T-helper 1 cell treated with Interleukin-12 subunit alpha and Interleukin-12 subunit beta and Interleukin-4 antibody, amounts not matched to agents 30 μg/mL and 1 μg/mL, for 36 hours (primary cell): ENCODE results near the gene DNAH10.

Experiments used
- H3K27ac Mint-ChIP-seq: one replicate; pipeline ENCODE4 v1.8.0; 2021; ENCODE audit warnings: mild to moderate bottlenecking, mixed read lengths
- H3K27me3 Mint-ChIP-seq: one replicate; pipeline ENCODE4 v1.8.0; 2021; ENCODE audit warnings: low read depth, mixed read lengths
- H3K36me3 Mint-ChIP-seq: one replicate; pipeline ENCODE4 v1.8.0; 2021; ENCODE audit warnings: low read depth, mixed read lengths
- H3K4me1 Mint-ChIP-seq: one replicate; pipeline ENCODE4 v1.8.0; 2021; ENCODE audit warnings: low read depth, mixed read lengths
- H3K4me3 Mint-ChIP-seq: one replicate; pipeline ENCODE4 v1.8.0; 2021; ENCODE audit warnings: mild to moderate bottlenecking, moderate library complexity, mixed read lengths
- H3K9me3 Mint-ChIP-seq: one replicate; pipeline ENCODE4 v1.8.0; 2021; ENCODE audit warnings: mixed read lengths

Gene DNAH10

GRCh38 chr12:123958462-123958861 is 196.4 kb downstream of the DNAH10 start:
- H3K4me3 Mint-ChIP-seq, result no peak overlapping the region
- no peaks in the 10 kb centered on the region for H3K4me1 Mint-ChIP-seq
- peaks cover 4% of the 10 kb centered on the region for H3K27me3 Mint-ChIP-seq
- H3K27ac Mint-ChIP-seq, result no peak overlapping the region
- no peaks in the 10 kb centered on the region for H3K36me3 Mint-ChIP-seq
- H3K9me3 Mint-ChIP-seq, result no peaks in the 10 kb centered on the region

GRCh38 chr12:123958876-123959275 is 196.8 kb downstream of the DNAH10 start:
- peaks cover 4% of the 10 kb centered on the region for H3K27me3 Mint-ChIP-seq
- H3K4me1 Mint-ChIP-seq, result no peaks in the 10 kb centered on the region
- H3K9me3 Mint-ChIP-seq, result no peaks in the 10 kb centered on the region
- H3K4me3 Mint-ChIP-seq, result no peak overlapping the region
- H3K27ac Mint-ChIP-seq, result no peak overlapping the region
- H3K36me3 Mint-ChIP-seq, result no peaks in the 10 kb centered on the region

GRCh38 chr12:123960029-123960735 is 198.1 kb downstream of the DNAH10 start:
- Mint-ChIP-seq H3K4me3 (no peak overlapping the region), H3K36me3 (no peaks in the 10 kb centered on the region), H3K9me3 (no peaks in the 10 kb centered on the region), H3K27me3 (peaks cover 4% of the 10 kb centered on the region), H3K27ac (no peak overlapping the region), H3K4me1 (no peaks in the 10 kb centered on the region)

- Mint-ChIP-seq H3K9me3 (no peaks in the 10 kb centered on the region), H3K4me1 (no peaks in the 10 kb centered on the region), H3K27ac (no peak overlapping the region), H3K36me3 (no peaks in the 10 kb centered on the region), H3K27me3 (peaks cover 4% of the 10 kb centered on the region), H3K4me3 (no peak overlapping the region)
These were observed 198.8 kb downstream of the DNAH10 start for GRCh38 chr12:123960856-123961255.

- H3K36me3 Mint-ChIP-seq, result no peaks in the 10 kb centered on the region
- no peak overlapping the region for H3K4me3 Mint-ChIP-seq
- H3K27me3 Mint-ChIP-seq, result peaks cover 4% of the 10 kb centered on the region
- H3K9me3 Mint-ChIP-seq, result no peaks in the 10 kb centered on the region
- no peaks in the 10 kb centered on the region for H3K4me1 Mint-ChIP-seq
- no peak overlapping the region for H3K27ac Mint-ChIP-seq
These were observed 199.7 kb downstream of the DNAH10 start for GRCh38 chr12:123961585-123962345.

GRCh38 chr12:123962513-123962912 is 200.4 kb downstream of the DNAH10 start:
- H3K27ac Mint-ChIP-seq, result no peak overlapping the region
- no peaks in the 10 kb centered on the region for H3K9me3 Mint-ChIP-seq
- H3K27me3 Mint-ChIP-seq, result peaks cover 7% of the 10 kb centered on the region
- H3K36me3 Mint-ChIP-seq, result peaks cover 1% of the 10 kb centered on the region
- H3K4me1 Mint-ChIP-seq, result no peaks in the 10 kb centered on the region
- no peak overlapping the region for H3K4me3 Mint-ChIP-seq

GRCh38 chr12:123963821-123964220 is 201.7 kb downstream of the DNAH10 start:
- Mint-ChIP-seq H3K27ac (no peak overlapping the region), H3K4me3 (no peak overlapping the region), H3K36me3 (peaks cover 3% of the 10 kb centered on the region), H3K27me3 (peaks cover 9% of the 10 kb centered on the region), H3K9me3 (no peaks in the 10 kb centered on the region), H3K4me1 (no peaks in the 10 kb centered on the region)

GRCh38 chr12:123965382-123965781 is 203.3 kb downstream of the DNAH10 start:
- peaks cover 3% of the 10 kb centered on the region for H3K36me3 Mint-ChIP-seq
- H3K4me3 Mint-ChIP-seq, result no peak overlapping the region
- H3K27ac Mint-ChIP-seq, result no peak overlapping the region
- H3K4me1 Mint-ChIP-seq, result no peaks in the 10 kb centered on the region
- no peaks in the 10 kb centered on the region for H3K9me3 Mint-ChIP-seq
- peaks cover 18% of the 10 kb centered on the region for H3K27me3 Mint-ChIP-seq

GRCh38 chr12:123966596-123966995 is 204.5 kb downstream of the DNAH10 start:
- H3K4me1 Mint-ChIP-seq, result peaks cover 2% of the 10 kb centered on the region
- peaks cover 20% of the 10 kb centered on the region for H3K27me3 Mint-ChIP-seq
- no peak overlapping the region for H3K4me3 Mint-ChIP-seq
- no peak overlapping the region for H3K27ac Mint-ChIP-seq
- no peaks in the 10 kb centered on the region for H3K9me3 Mint-ChIP-seq
- H3K36me3 Mint-ChIP-seq, result peaks cover 8% of the 10 kb centered on the region

GRCh38 chr12:123967121-123967586 is 205.1 kb downstream of the DNAH10 start:
- H3K4me1 Mint-ChIP-seq, result peaks cover 4% of the 10 kb centered on the region
- peaks cover 22% of the 10 kb centered on the region for H3K27me3 Mint-ChIP-seq
- no peak overlapping the region for H3K27ac Mint-ChIP-seq
- H3K36me3 Mint-ChIP-seq, result peaks cover 9% of the 10 kb centered on the region
- H3K4me3 Mint-ChIP-seq, result no peak overlapping the region
- no peaks in the 10 kb centered on the region for H3K9me3 Mint-ChIP-seq

- Mint-ChIP-seq H3K36me3 (peaks cover 25% of the 10 kb centered on the region), H3K27me3 (peaks cover 19% of the 10 kb centered on the region), H3K4me3 (peak overlapping the region; percentile 90), H3K9me3 (no peaks in the 10 kb centered on the region), H3K4me1 (peaks cover 12% of the 10 kb centered on the region), H3K27ac (peak overlapping the region; percentile 91)
These were observed 209.3 kb downstream of the DNAH10 start for GRCh38 chr12:123971449-123971769.

- peak overlapping the region; percentile 90 for H3K4me3 Mint-ChIP-seq
- H3K9me3 Mint-ChIP-seq, result no peaks in the 10 kb centered on the region
- H3K36me3 Mint-ChIP-seq, result peaks cover 26% of the 10 kb centered on the region
- peaks cover 19% of the 10 kb centered on the region for H3K27me3 Mint-ChIP-seq
- H3K4me1 Mint-ChIP-seq, result peaks cover 12% of the 10 kb centered on the region
- H3K27ac Mint-ChIP-seq, result peak overlapping the region; percentile 91
These were observed 209.8 kb downstream of the DNAH10 start for GRCh38 chr12:123971770-123972456.

- Mint-ChIP-seq H3K4me1 (peaks cover 12% of the 10 kb centered on the region), H3K4me3 (peak within 1 kb of the TSS; percentile 93), H3K9me3 (no peaks in the 10 kb centered on the region), H3K27ac (peak within 1 kb of the TSS; percentile 91), H3K36me3 (peaks cover 23% of the 10 kb centered on the region), H3K27me3 (peaks cover 13% of the 10 kb centered on the region)
These were observed 210.6 kb downstream of the DNAH10 start, which contains the start of the genes CCDC92 and ZNF664 for GRCh38 chr12:123972457-123973401. Gene CCDC92 (minus strand): TSS chr12:123972831. CDS start chr12:123944305, 28,526 bp downstream. Gene ZNF664 (plus strand): TSS chr12:123973215. CDS start chr12:124012145, 38,930 bp downstream.
